HG03095 (cell line): ENCODE data around the gene SPATA33.

Source experiments
- ATAC-seq: cut with Tn5 transposase; IDR thresholded peaks from one replicate; pipeline ENCODE4 v1.9.1; 2021; ENCODE audit warnings: moderate library complexity; ENCODE audit not compliant: unreplicated experiment

SPATA33 gene

DNA sequence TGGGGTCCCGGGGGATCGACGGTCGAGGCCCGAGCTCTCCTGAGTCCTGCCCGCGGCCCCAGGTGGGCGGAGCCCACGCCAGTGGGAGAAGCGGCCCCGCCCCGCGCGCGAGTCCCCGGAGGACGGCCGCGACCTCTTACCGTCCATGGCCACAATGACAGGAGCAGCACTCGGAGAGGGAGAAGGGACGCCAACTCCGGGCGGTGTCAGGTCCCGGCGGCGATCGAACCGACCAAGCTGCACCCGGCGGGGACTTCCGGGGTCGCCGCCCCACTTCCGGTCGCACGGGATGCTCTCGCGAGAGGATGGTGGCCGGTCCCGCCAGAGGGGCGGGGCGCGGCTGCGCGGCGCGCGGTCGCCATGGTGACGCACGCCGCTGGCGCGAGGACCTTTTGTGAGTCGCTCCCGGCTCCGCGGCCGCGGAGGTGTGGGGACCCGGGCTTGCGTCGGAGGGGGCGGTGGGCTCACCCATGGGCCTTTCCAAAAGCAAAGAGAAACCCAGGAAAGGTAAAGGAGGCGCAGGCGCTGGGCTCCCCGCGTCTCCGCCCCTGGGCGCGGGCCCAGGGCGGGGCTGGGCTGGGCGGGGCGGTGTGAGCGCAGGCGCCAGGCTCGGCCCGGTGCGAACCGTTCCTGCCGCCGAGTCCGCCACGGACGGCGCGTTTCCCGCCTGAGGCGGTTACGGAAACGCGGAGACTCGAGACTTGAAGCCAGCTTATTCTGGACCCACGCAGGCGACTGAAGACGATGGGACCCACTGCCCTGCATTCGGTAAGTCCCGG lies at the start of gene SPATA33, which contains the start of gene CHMP1A:
Gene SPATA33, plus strand, starts transcription at position 395 of the 779 bp plus-strand sequence. Its CDS starts 76 bp downstream, at position 471.
Gene CHMP1A, minus strand, starts transcription at position 267 of the 779 bp plus-strand sequence. Its CDS starts 120 bp downstream, at position 147.
- ATAC-seq: peak; percentile 86

DNA sequence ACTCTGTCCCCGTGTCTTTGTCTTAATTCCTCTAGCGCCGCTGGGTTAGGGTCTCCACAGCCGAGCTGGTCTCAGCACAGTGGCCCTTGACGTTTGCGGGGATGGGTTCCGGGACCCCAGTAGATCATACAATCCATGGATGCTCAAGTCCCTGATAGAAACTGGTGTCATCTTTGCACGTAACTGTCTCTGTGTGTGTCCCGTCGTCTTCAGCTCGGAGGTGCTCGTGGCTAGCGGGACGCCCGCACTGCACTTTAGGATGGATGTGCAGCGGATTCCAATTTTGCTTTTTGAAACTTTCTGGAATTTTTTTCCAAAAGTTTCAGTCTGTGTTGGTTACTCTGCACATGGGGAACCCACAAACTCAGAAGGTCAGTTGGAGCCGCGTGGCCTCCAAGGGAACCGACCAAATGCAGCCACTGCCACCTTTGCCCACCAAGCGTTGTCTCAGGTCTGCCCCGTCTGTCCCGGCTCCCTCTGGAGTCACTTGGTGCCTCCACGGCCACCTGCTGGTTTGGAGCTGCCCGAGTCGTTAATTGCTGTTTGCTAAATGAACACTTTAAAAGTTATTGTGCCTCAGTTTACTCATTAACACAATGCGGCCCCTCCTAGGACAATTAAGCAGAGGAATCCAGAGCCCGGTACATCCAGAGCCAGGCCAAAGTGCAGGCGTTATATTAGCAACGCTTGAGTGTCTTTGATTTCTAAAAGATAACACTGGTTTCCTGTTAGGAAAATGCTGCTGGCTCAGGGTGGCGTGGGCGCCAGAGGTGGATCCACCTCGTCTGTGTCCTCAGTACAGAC lies 49.5 kb upstream of the SPATA33 start:
- ATAC-seq: no peak

GRCh38 chr16:89610108-89610453 lies 47.6 kb upstream of the SPATA33 start:
- ATAC-seq: no peak

- ATAC-seq: no peak
Measured at GRCh38 chr16:89612415-89613166, 45.0 kb upstream of the SPATA33 start.

DNA sequence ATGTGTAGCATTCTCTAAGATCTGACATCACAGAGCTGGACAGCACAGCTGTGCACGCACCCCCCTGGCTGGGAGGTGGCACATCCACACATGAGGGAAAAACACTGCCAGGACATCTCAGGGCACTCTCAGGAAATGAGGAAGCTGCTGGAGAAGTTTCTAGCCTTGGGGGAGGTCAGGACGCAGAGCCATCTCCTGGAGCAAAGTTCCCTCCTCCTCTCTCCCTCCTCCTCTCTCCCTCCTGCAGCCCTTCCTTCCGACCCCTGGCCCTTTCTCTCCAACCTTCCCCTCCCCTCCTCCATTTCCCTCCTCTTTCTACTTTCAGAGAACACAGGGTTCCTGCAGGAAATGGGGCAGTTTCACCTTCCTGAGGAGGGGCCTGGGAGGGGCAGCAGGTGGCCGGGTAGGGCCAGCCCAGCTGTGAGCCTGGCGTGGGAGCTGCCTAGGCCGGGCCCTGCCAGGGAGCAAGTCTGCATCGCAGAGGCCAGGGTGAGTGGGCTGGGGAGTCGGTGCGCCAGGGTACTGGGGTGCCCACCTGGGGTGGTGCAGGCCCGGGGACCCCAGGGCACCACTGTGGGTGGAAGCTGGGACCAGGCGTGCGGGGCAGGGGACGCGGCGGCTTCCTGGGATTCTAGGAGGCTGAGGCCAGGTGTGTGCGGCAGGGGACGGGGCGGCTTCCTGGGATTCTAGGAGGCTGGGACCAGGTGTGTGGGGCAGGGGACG lies 44.2 kb upstream of the SPATA33 start, which contains the start of gene DPEP1:
Gene DPEP1, plus strand, starts transcription at position 412 of the 723 bp plus-strand sequence. CDS start 16,769 bp downstream, outside the sequence.
- no peak for ATAC-seq

- no peak for ATAC-seq
Measured at GRCh38 chr16:89613954-89614459, 43.6 kb upstream of the SPATA33 start.

DNA sequence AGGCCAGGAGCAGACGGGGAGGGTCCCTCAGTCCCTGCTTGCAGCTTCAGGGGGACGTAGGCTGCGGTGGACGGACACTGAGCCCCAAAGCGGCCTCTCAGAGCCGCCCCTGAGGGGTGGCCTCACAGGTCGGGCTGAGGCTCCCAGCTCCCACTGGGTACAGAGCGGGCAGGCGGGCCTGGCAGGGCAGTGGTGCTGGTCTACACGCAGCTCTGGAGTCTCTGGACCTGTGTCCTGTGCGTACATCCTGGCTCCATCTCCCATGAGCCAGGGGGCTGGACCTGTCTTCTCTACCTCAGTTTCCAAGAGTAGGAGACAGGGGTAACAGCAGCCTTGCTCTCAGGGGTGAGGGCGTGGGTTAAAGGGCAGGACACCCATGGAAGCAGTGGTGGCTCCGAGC lies 42.5 kb upstream of the SPATA33 start:
- ATAC-seq: no peak

DNA sequence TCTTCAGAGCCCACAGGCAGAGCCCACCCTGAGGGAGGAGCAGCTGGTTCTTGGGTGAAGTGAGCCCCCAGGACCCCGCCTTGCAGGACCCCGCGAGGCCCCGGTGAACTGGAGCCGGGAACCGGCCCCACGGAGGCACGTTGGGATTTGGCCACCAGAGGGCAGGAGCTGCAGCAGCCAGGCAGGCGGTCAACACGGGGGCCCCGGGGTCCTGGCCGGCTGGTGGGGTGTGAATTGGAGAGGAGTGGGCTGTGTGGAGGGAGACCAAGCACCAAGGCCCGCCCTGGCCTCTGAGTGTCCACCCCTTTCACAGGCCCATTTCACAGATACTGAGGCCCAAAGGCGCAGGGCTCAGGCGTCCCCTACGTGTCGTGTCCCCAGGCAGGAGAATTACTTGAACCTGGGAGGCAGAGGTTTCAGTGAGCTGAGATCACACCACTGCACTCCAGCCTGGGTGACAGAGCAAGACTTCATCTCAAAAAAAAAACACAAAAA lies 42.0 kb upstream of the SPATA33 start:
- ATAC-seq: no peak

DNA sequence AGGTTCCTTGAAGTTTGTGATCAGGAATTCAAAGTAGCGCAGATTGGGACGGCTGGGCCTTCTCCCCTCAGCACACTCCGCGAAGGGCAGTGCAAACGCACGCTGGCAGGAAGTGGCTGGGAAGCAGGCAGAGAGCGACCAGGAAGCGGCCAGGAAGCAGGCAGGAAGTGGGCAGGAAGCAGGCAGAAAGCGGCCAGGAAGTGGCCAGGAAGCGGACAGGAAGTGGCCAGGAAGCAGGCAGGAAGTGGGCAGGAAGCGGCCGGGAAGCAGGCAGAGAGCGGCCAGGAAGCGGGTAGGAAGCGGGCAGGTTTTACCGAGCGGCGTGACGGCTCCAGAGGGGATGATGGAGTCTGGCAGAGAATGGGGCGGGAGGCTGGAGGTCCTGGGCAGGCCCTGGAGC lies 41.0 kb upstream of the SPATA33 start:
- ATAC-seq: no peak

- no peak for ATAC-seq
Measured at GRCh38 chr16:89617036-89617435, 40.6 kb upstream of the SPATA33 start.

DNA sequence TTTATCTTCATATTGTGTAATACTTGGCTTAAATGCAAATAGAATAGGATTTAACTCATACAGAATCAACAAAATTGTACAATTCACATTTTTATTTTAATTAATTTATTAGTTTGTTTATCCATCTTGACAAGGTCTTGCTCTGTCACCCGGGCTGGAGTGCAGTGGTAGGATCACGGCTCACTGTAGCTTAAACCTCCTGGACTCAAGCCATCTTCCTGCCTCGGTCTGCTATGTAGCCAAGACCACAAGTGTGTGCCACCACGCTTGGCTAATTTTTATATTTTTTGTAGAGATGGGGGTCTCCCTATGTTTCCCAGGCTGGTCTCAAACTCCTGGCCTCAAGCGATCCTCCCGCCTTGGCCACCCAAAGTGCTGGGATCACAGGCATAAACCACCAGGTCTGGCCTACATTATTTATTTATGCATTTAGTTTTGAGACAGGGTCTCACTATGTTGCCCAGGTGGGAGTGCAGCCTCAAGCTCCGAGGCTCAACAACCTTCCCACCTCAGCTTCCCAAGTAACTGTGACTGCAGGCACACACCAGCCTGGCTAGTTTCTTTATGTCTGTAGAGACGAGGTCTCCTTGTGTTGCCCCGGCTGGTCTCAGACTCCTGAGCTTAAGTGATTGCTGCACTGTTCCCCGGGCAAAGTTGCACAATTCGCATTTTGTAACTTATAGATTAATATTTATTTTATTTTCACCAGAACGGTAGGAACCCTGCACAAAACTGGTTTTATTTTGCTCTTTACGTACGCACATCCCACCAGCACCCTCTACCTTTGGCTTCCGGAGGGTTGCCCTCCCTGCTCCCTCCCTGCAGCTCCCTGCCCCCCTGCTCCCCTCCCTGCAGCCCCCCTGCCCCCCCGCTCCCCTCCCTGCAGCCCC lies 39.3 kb upstream of the SPATA33 start:
- ATAC-seq: no peak

- no peak for ATAC-seq
Measured at GRCh38 chr16:89619840-89620239, 37.8 kb upstream of the SPATA33 start.

DNA sequence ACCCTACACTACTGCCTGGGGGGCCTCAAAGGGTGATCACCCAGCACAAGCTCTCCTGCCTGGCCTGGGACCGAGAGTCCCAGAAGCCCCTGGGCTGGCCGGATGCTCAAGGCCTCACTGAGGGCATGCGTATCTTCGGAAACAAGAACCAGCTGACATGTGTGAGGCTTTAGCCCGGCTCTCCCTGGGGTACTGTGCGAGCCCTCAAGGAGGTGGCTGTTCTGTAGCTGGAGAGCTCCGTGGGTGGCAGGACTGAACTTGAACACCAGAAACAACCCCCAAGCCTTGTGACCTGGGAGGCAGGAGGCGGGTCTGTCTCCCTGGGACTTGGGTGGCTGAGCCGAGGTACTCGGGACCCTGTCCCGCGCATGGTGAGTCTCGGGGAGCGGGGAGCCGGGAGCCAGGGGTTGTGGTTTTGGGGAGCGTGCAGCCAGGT lies 37.2 kb upstream of the SPATA33 start:
- ATAC-seq: no peak

GRCh38 chr16:89621136-89621697 lies 36.4 kb upstream of the SPATA33 start:
- no peak for ATAC-seq

DNA sequence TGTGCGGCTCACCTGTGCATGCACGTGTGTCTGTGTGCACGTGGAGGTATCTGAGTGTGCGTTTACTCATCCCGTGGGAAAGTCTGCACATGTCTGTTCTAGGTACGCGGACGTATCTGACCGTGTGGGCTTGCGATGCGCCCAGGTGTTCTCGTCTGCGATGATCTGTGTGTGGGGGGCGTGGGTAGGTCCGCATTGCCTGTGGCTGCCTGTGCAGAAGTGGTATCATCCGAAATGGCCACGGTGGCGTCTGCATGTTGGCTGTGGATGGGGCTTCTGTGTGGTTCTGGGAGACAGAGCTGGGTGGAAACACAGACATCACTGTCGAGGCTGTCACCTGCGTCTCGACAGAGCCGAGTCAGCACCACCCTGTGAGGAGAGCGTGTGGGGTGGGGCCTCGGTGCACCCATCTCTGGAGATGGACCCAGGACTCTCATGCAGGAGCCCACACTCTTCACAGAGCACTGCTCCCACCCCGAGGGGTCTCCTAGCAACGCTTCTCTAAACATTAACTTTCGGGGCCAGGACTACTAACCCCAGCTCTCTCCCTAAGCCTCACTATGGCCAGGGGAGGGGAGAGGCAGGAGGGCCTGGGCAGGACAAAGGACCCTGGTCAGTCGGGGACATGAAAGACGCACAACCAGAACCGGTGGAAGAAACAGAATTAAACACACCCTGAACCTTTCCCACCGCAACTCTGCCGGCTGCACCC lies 35.8 kb upstream of the SPATA33 start:
- no peak for ATAC-seq

DNA sequence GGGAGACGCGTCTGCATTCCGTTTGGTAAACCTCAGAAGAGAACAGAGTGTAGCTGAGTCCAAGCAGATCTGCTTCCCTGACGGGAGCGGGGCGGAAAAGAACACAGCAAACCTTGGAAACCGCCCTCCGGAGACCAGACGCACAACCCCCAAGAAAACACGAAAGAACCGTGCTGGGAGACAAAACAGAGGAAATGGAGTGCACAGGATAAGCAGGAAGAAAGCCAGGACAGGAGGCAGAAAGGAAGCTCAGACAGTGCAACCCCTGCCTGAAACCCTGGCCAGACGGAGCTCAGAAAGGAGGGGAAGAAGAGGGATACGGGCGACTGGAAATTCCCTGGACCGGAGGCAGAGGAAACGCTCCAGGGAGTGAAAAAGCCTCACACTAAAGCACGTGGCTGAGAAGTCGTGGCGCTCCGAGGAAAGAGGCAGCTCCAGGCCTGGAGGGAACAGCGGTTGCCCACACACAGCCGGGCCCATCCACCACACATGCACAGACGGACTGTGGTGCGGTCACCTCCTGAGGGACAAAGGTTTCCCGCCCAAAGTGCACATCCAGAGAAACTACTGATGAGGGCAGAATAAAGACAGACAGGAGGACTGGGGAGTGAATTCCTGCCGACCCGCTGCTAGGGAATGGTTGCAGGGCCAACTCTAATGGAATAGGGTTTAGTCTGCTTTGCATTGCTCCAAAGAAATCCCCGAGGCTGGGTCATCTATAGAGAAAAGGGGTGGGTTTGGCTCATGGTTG lies 34.0 kb upstream of the SPATA33 start:
- ATAC-seq: no peak
